ENCODE results near the gene CALHM4. TPM values are rescaled to one million over a fixed set of nuclear protein-coding genes. Genes with fewer than 3 reads are reported as not detected.

Gene CALHM4
- total and polyA plus RNA-seq, 2 of the 8 experiments (the other 6 are each of a cell fraction or from before 2014, with no cell fraction given) = not detected

- Histone ChIP-seq H3K9me3 (ENCODE audit: insufficient read depth in 2 of 2, low read depth in 1 of 2, low read length in 1 of 2) (no peaks in the 10 kb centered on the region), H3K23ac (ENCODE audit: insufficient read length) (no peak overlapping the region), H2AK5ac (ENCODE audit: low read depth, low read length) (no peak overlapping the region), H3K4me1 (replicated peaks in 1 of 4; ENCODE audit: control insufficient read depth in 3 of 4, insufficient read depth in 4 of 4, low read length in 3 of 4) (peaks cover 0 to 3% (median 0%) of the 10 kb centered on the region in 4 experiments; a peak in 1 of 7 replicates), H3K4ac (replicated peaks; ENCODE audit: insufficient read length, low read depth, low read length) (no peak overlapping the region), H4K8ac (ENCODE audit: extremely low read depth, insufficient read depth, low read length) (no peak overlapping the region), H3K27ac (ENCODE audit: low read depth, low read length) (no peak overlapping the region), H3K4me3 (ENCODE audit: extremely low read depth in 1 of 4, insufficient read depth in 2 of 4, low read depth in 3 of 4, low read length in 4 of 4) (no peak overlapping the region), H3K36me3 (ENCODE audit: control insufficient read depth in 2 of 4, insufficient read depth in 4 of 4, low read length in 3 of 4) (no peaks in the 10 kb centered on the region), H2BK20ac (ENCODE audit: low read length) (no peak overlapping the region), H3K79me1 (ENCODE audit: low read depth, low read length) (no peaks in the 10 kb centered on the region), H2BK12ac (ENCODE audit: low read depth, low read length) (no peak overlapping the region), H2BK15ac (ENCODE audit: low read length) (no peak overlapping the region), H4K91ac (replicated peaks; ENCODE audit: insufficient read length, low read length) (no peak overlapping the region), H2BK5ac (ENCODE audit: low read depth, low read length) (no peak overlapping the region), H2BK120ac (replicated peaks; ENCODE audit: low read depth, low read length) (no peak overlapping the region), H3K4me2 (ENCODE audit: insufficient read depth in 1 of 2, low read depth in 2 of 2, low read length in 2 of 2) (no peak overlapping the region; a peak in 1 of 4 replicates), H3K23me2 (ENCODE audit: low read depth, low read length) (no peaks in the 10 kb centered on the region), H3K18ac (ENCODE audit: extremely low read depth, low read length) (no peak overlapping the region), H3K79me2 (ENCODE audit: control insufficient read depth in 1 of 2, insufficient read depth in 2 of 2, low read length in 2 of 2) (no peaks in the 10 kb centered on the region), H3K27me3 (replicated peaks in 1 of 4; ENCODE audit: control insufficient read depth in 3 of 4, extremely low read depth in 1 of 4, insufficient read depth in 3 of 4, low read length in 3 of 4) (no peaks in the 10 kb centered on the region), H4K20me1 (replicated peaks in 1 of 2; ENCODE audit: control insufficient read depth in 1 of 2, insufficient read depth in 2 of 2, low read length in 2 of 2) (no peaks in the 10 kb centered on the region), H3K56ac (replicated peaks; ENCODE audit: insufficient read length, low read depth, low read length) (no peak overlapping the region), H2AFZ (ENCODE audit: low read length) (no peak overlapping the region), H3K14ac (ENCODE audit: insufficient read length) (no peak overlapping the region), H4K5ac (ENCODE audit: insufficient read length, low read depth, low read length) (no peak overlapping the region), H3K9ac (replicated peaks in 1 of 4; ENCODE audit: extremely low read depth in 1 of 4, low read depth in 3 of 4, low read length in 3 of 4) (no peak overlapping the region)
- ChIA-PET CTCF (ENCODE audit: partially characterized antibody) (interaction anchor here (0.7 to 4.7 kb wide), 6 partner anchors 12 to 331 kb away, joined by 3 to 21 read pairs (median 3); no protein-coding TSS in a partner anchor), POLR2A (ENCODE audit: partially characterized antibody) (interaction anchor here (1.0 to 1.4 kb wide), 2 partner anchors 69 to 268 kb away, joined by 3 to 4 read pairs; partner anchors contain the start of genes RSPH4A and TSPYL1)
- DNase-seq (ENCODE audit: low read depth in 1 of 2, low spot score in 2 of 2) (no peak), FAIRE-seq (no peak)
- no peak for TF ChIP-seq EZH2 (IDR thresholded peaks at IDR 0.05; ENCODE audit: low read depth, low read length, severe bottlenecking)
- TF ChIP-seq GABPA (IDR thresholded peaks at IDR 0.05; ENCODE audit: borderline replicate concordance, insufficient read depth, low read length) = no peak
- TF ChIP-seq, protein P1, sequence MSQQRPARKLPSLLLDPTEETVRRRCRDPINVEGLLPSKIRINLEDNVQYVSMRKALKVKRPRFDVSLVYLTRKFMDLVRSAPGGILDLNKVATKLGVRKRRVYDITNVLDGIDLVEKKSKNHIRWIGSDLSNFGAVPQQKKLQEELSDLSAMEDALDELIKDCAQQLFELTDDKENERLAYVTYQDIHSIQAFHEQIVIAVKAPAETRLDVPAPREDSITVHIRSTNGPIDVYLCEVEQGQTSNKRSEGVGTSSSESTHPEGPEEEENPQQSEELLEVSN (IDR thresholded peaks at IDR 0.05) = no peak
- TF ChIP-seq TCF12 (IDR thresholded peaks at IDR 0.05; ENCODE audit: low read depth, low read length) = no peak
- no peak for TF ChIP-seq JUND (IDR thresholded peaks at IDR 0.05; ENCODE audit: low read length)
- TF ChIP-seq EP300 (IDR thresholded peaks at IDR 0.05; ENCODE audit: borderline replicate concordance in 1 of 2, low read depth in 2 of 2, low read length in 2 of 2) = no peak
- TF ChIP-seq SP1 (IDR thresholded peaks at IDR 0.05; ENCODE audit: low read depth, low read length) = no peak
- 82% methylated on average over 6 of the region's 6 CpGs; no CpG with 5 or more reads in 1 of the 2 experiments for WGBS, 2 experiments (ENCODE audit: extremely low coverage in 1 of 2, insufficient coverage in 1 of 2, insufficient read length in 1 of 2, insufficient replicate concordance in 2 of 2, low coverage in 1 of 2, low lambda C conversion rate in 2 of 2, missing lambda C conversion rate in 1 of 2)
Measured at GRCh38 chr6:116547358-116547757, 6.2 kb upstream of the CALHM4 start.
